HG03066 (cell line): Measurements from ENCODE around the gene APCDD1L.

Experiments used
- ATAC-seq: cut with Tn5 transposase; IDR thresholded peaks from one replicate; pipeline ENCODE4 v1.9.1; 2021; ENCODE audit warnings: low read depth; ENCODE audit not compliant: unreplicated experiment

The APCDD1L gene

GRCh38 chr20:58515233-58516212 is at the start of gene APCDD1L:
APCDD1L (minus strand) TSS chr20:58515399; CDS start chr20:58514707, 692 bp downstream.
- ATAC-seq: no peak

GRCh38 chr20:58559368-58559729 is 44.1 kb upstream of the APCDD1L start:
- ATAC-seq: no peak

GRCh38 chr20:58558486-58559367 is 43.5 kb upstream of the APCDD1L start:
- ATAC-seq: no peak

GRCh38 chr20:58557733-58558342 is 42.6 kb upstream of the APCDD1L start:
- ATAC-seq: no peak

- no peak for ATAC-seq
These were observed 41.8 kb upstream of the APCDD1L start for GRCh38 chr20:58556961-58557360.

GRCh38 chr20:58555078-58555765 is 40.0 kb upstream of the APCDD1L start:
- ATAC-seq: no peak

- ATAC-seq: no peak
These were observed 39.3 kb upstream of the APCDD1L start for GRCh38 chr20:58554541-58554940.

- ATAC-seq: no peak
These were observed 38.6 kb upstream of the APCDD1L start for GRCh38 chr20:58553841-58554240.

- ATAC-seq: no peak
These were observed 38.0 kb upstream of the APCDD1L start for GRCh38 chr20:58553166-58553696.

- ATAC-seq: no peak
These were observed 37.3 kb upstream of the APCDD1L start for GRCh38 chr20:58552366-58552934.

GRCh38 chr20:58551631-58552030 is 36.4 kb upstream of the APCDD1L start:
- no peak for ATAC-seq

- ATAC-seq: no peak
These were observed 35.3 kb upstream of the APCDD1L start for GRCh38 chr20:58550275-58551059.

- no peak for ATAC-seq
These were observed 34.3 kb upstream of the APCDD1L start for GRCh38 chr20:58549231-58550209.

- ATAC-seq: no peak
These were observed 32.6 kb upstream of the APCDD1L start for GRCh38 chr20:58547623-58548475.

GRCh38 chr20:58546756-58547622 is 31.8 kb upstream of the APCDD1L start:
- no peak for ATAC-seq

- ATAC-seq: no peak
These were observed 31.2 kb upstream of the APCDD1L start for GRCh38 chr20:58546416-58546711.
